ENCODE data around the gene TCTN1. TPM values are rescaled to one million over a fixed set of nuclear protein-coding genes. Genes with fewer than 3 reads are reported as not detected.
"Not testable (repeated sequence)": the region's sequence is repeated elsewhere in the genome, so short reads cannot be mapped to it uniquely, and the experiment has no call there.

TCTN1 gene
- total RNA-seq, 1 experiment from 2014 or later: 11.1 TPM

DNA sequence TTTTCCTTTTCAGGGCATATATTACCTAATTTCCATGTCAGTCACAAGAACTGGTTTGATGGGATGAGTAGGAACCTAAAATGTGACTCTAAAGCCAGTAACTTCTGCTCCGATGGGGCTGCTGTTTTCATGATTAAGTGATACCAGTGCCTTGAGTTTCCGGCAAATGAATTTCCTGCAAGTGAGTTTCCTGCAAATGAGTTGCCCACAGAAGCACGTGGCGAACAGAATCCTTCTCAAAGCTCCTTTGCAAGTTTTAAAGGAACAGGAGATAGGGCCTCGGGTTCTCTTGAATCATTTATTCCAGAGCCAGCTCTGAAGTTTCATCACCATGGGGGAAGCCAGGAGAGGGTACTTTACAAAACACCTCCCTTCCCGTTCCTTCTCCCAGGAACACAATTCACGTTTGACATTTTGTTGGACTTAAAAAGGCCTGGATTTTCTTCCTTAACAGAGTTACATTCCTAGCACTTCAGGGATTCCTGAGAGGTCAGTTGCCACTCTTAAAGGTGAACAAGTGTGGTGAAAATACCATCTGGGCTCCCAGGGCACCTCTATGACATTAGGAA is 28.6 kb upstream of the TCTN1 start:
- H3K4me1 Mint-ChIP-seq: peaks cover 23 to 24% of the 10 kb centered on the region in 2 experiments
- H3K9me3 Mint-ChIP-seq: no peaks in the 10 kb centered on the region
- no peak overlapping the region for H3K4me2 ChIP-seq (ENCODE audit: insufficient read depth, insufficient read length, low read length)
- H3K23me2 ChIP-seq (ENCODE audit: insufficient read length, low read depth, low read length, poor library complexity, severe bottlenecking): peaks cover 5% of the 10 kb centered on the region
- no peak for DNase-seq
- H2AFZ ChIP-seq (ENCODE audit: low read length): no peak overlapping the region
- H3K23ac ChIP-seq (ENCODE audit: insufficient read length, low read depth, low read length): no peak overlapping the region
- no peaks in the 10 kb centered on the region for H3K9me3 ChIP-seq (ENCODE audit: control insufficient read depth, low read depth, low read length)
- H4K91ac ChIP-seq (ENCODE audit: insufficient read length, low read depth, low read length): no peak overlapping the region
- H2BK12ac ChIP-seq (ENCODE audit: insufficient read length, low read depth, low read length): no peak overlapping the region
- no peak overlapping the region for H3K18ac ChIP-seq (ENCODE audit: insufficient read length, low read depth, low read length)
- H3K4ac ChIP-seq (ENCODE audit: low read depth, low read length): no peak overlapping the region
- H3T11ph ChIP-seq (ENCODE audit: low read length): no peak overlapping the region
- TF ChIP-seq, protein P1, sequence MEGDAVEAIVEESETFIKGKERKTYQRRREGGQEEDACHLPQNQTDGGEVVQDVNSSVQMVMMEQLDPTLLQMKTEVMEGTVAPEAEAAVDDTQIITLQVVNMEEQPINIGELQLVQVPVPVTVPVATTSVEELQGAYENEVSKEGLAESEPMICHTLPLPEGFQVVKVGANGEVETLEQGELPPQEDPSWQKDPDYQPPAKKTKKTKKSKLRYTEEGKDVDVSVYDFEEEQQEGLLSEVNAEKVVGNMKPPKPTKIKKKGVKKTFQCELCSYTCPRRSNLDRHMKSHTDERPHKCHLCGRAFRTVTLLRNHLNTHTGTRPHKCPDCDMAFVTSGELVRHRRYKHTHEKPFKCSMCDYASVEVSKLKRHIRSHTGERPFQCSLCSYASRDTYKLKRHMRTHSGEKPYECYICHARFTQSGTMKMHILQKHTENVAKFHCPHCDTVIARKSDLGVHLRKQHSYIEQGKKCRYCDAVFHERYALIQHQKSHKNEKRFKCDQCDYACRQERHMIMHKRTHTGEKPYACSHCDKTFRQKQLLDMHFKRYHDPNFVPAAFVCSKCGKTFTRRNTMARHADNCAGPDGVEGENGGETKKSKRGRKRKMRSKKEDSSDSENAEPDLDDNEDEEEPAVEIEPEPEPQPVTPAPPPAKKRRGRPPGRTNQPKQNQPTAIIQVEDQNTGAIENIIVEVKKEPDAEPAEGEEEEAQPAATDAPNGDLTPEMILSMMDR (conservative IDR thresholded peaks at IDR 0.05): no peak
- WGBS (ENCODE audit: extremely low coverage, insufficient read length, low lambda C conversion rate): no CpG with 5 or more reads among the region's 7 CpGs
- H3K79me1 ChIP-seq (ENCODE audit: insufficient read depth, low read depth, low read length, poor library complexity, severe bottlenecking): no peaks in the 10 kb centered on the region
- no peaks in the 10 kb centered on the region for H3K27me3 ChIP-seq (ENCODE audit: insufficient read depth, low read length)
- no peak overlapping the region for H2BK120ac ChIP-seq (ENCODE audit: low read depth, low read length, poor library complexity, severe bottlenecking)
- no peaks in the 10 kb centered on the region for H4K20me1 ChIP-seq (ENCODE audit: control insufficient read depth, insufficient read depth, insufficient read length)
- H3K14ac ChIP-seq (ENCODE audit: insufficient read depth, low read length): no peak overlapping the region
- no peak overlapping the region for H3K9ac ChIP-seq (ENCODE audit: extremely low read depth, insufficient read length, low read length)
- no peak overlapping the region for H3K27ac Mint-ChIP-seq
- no peak overlapping the region for H2BK20ac ChIP-seq (ENCODE audit: low read depth, low read length, poor library complexity, severe bottlenecking)
- H2AK5ac ChIP-seq (ENCODE audit: insufficient read length, low read length): no peak overlapping the region
- peaks cover 4% of the 10 kb centered on the region; the same call in 1 of the 2 replicates for H3K79me2 ChIP-seq (ENCODE audit: insufficient read depth, low read length)
- no peak overlapping the region for H3K4me3 Mint-ChIP-seq
- no peaks in the 10 kb centered on the region for H3K4me1 ChIP-seq (ENCODE audit: insufficient read depth, low read length)
- no peaks in the 10 kb centered on the region for H3K27me3 Mint-ChIP-seq (ENCODE audit: low read depth)
- H2BK15ac ChIP-seq (ENCODE audit: low read depth, low read length): no peak overlapping the region
- H4K8ac ChIP-seq (replicated peaks; ENCODE audit: insufficient read length, low read depth, low read length): no peak overlapping the region
- peaks cover 0 to 5% (median 2%) of the 10 kb centered on the region in 3 experiments; a peak in 4 of 7 replicates for H3K36me3 Mint-ChIP-seq (ENCODE audit: insufficient read depth in 1 of 3, low read depth in 3 of 3)
- no peak overlapping the region for H3K27ac ChIP-seq (ENCODE audit: insufficient read length, low read depth, low read length)
- no peak overlapping the region for H4K5ac ChIP-seq (ENCODE audit: insufficient read length, low read depth, low read length)
- no peak overlapping the region for H3K56ac ChIP-seq (ENCODE audit: insufficient read length, low read depth, low read length)
- H2BK5ac ChIP-seq (ENCODE audit: insufficient read length, low read length): no peak overlapping the region

- not testable (repeated sequence) for H2BK12ac ChIP-seq (ENCODE audit: insufficient read length, low read depth, low read length); H3K23me2 ChIP-seq (ENCODE audit: insufficient read length, low read depth, low read length, poor library complexity, severe bottlenecking); H3K56ac ChIP-seq (ENCODE audit: insufficient read length, low read depth, low read length); H2BK20ac ChIP-seq (ENCODE audit: low read depth, low read length, poor library complexity, severe bottlenecking); H3K9me3 Mint-ChIP-seq; H3K27me3 ChIP-seq (ENCODE audit: insufficient read depth, low read length); H3K36me3 Mint-ChIP-seq (ENCODE audit: insufficient read depth in 1 of 3, low read depth in 3 of 3); H3K9ac ChIP-seq (ENCODE audit: extremely low read depth, insufficient read length, low read length); H3K4me2 ChIP-seq (ENCODE audit: insufficient read depth, insufficient read length, low read length); H3K9me3 ChIP-seq (ENCODE audit: control insufficient read depth, low read depth, low read length); H3K4me1 ChIP-seq (ENCODE audit: insufficient read depth, low read length); H4K5ac ChIP-seq (ENCODE audit: insufficient read length, low read depth, low read length); H3K14ac ChIP-seq (ENCODE audit: insufficient read depth, low read length); DNase-seq; H3K4ac ChIP-seq (ENCODE audit: low read depth, low read length); H4K20me1 ChIP-seq (ENCODE audit: control insufficient read depth, insufficient read depth, insufficient read length); H3K23ac ChIP-seq (ENCODE audit: insufficient read length, low read depth, low read length); H3K27me3 Mint-ChIP-seq (ENCODE audit: low read depth); H3K4me3 Mint-ChIP-seq; H2BK15ac ChIP-seq (ENCODE audit: low read depth, low read length); H2BK5ac ChIP-seq (ENCODE audit: insufficient read length, low read length); H3T11ph ChIP-seq (ENCODE audit: low read length); H2AK5ac ChIP-seq (ENCODE audit: insufficient read length, low read length); H3K79me1 ChIP-seq (ENCODE audit: insufficient read depth, low read depth, low read length, poor library complexity, severe bottlenecking); H2AFZ ChIP-seq (ENCODE audit: low read length); H3K27ac ChIP-seq (ENCODE audit: insufficient read length, low read depth, low read length); H3K79me2 ChIP-seq (ENCODE audit: insufficient read depth, low read length); H2BK120ac ChIP-seq (ENCODE audit: low read depth, low read length, poor library complexity, severe bottlenecking); H4K8ac ChIP-seq (replicated peaks; ENCODE audit: insufficient read length, low read depth, low read length); H3K27ac Mint-ChIP-seq; H4K91ac ChIP-seq (ENCODE audit: insufficient read length, low read depth, low read length); H3K18ac ChIP-seq (ENCODE audit: insufficient read length, low read depth, low read length)
- H3K4me1 Mint-ChIP-seq: peaks cover 25 to 26% of the 10 kb centered on the region in 2 experiments
- WGBS (ENCODE audit: extremely low coverage, insufficient read length, low lambda C conversion rate): no CpG with 5 or more reads among the region's 2 CpGs
Measured at GRCh38 chr12:110587102-110587501, 26.8 kb upstream of the TCTN1 start.

All from H9 (cell line).